K562 (cell line): ENCODE measurements around the gene TMEM205. TPM values are rescaled to one million over a fixed set of nuclear protein-coding genes. Genes with fewer than 3 reads are reported as not detected.

Source experiments
- BCL6 ChIP-seq: fragments of 250-450 bp; sonication (Bioruptor Pico); IDR thresholded peaks from 2 replicates; pipeline ENCODE4 v1.4.0; 2020
- CBFB ChIP-seq: sonication (generic); formaldehyde crosslinking; IDR thresholded peaks from 2 replicates; pipeline ENCODE4 v1.4.0; 2020; ENCODE audit warnings: mild to moderate bottlenecking, missing genetic modification reagents
- CREBBP ChIP-seq: IDR thresholded peaks from one replicate; pipeline ENCODE4 v1.6.1; 2012; ENCODE audit warnings: low read depth, mild to moderate bottlenecking, control low read depth, inconsistent platforms, low read length
- E2F5 ChIP-seq: sonication (generic); formaldehyde crosslinking; IDR thresholded peaks from 2 replicates; pipeline ENCODE4 v1.8.0; 2022; ENCODE audit warnings: mild to moderate bottlenecking, missing genetic modification reagents
- ESRRB ChIP-seq: fragments of 250-450 bp; sonication (Bioruptor Pico); IDR thresholded peaks from 2 replicates; pipeline ENCODE4 v1.5.0; 2020; ENCODE audit warnings: mild to moderate bottlenecking, moderate library complexity, borderline replicate concordance
- GATAD2B ChIP-seq: fragments of 450-650 bp; IDR thresholded peaks from 2 replicates; pipeline ENCODE4 v1.6.1; 2017; ENCODE audit warnings: mild to moderate bottlenecking, borderline replicate concordance
- GTF2B ChIP-seq: IDR thresholded peaks from 2 replicates; pipeline ENCODE4 v1.6.1; 2011; ENCODE audit not compliant: insufficient read length; ENCODE audit errors: extremely low read depth
- HDAC8 ChIP-seq: fragments of 450-650 bp; IDR thresholded peaks from 2 replicates; pipeline ENCODE4 v1.6.1; 2016; ENCODE audit warnings: mild to moderate bottlenecking, missing genetic modification characterization, moderate library complexity, missing compliant biosample characterization
- JUNB ChIP-seq: fragments of 450-650 bp; formaldehyde crosslinking; conservative IDR thresholded peaks from 2 replicates; pipeline ENCODE4 v1.4.0; 2020; ENCODE audit warnings: mild to moderate bottlenecking
- MYC ChIP-seq, 2 experiments: fragments of 250-450 bp in 1 of 2; sonication (Bioruptor Pico) in 1 of 2; IDR thresholded peaks; 2 replicates each; pipeline versions ENCODE4 v1.5.1 to v1.6.1; 2012 to 2021; ENCODE audit warnings: low read depth in 2 of 2, borderline replicate concordance in 1 of 2, improper control_type of control experiment in 1 of 2, low read length in 1 of 2, mild to moderate bottlenecking in 1 of 2, moderate library complexity in 1 of 2
- NBN ChIP-seq: fragments of 450-650 bp; IDR thresholded peaks from 2 replicates; pipeline ENCODE4 v1.6.1; 2016; ENCODE audit warnings: low read depth, mild to moderate bottlenecking
- SMAD1 ChIP-seq: fragments of 150-350 bp; IDR thresholded peaks from 2 replicates; pipeline ENCODE4 v1.6.1; 2014; ENCODE audit warnings: low read length, low read depth; ENCODE audit not compliant: partially characterized antibody
- SMC3 ChIP-seq: conservative IDR thresholded peaks from 2 replicates; pipeline ENCODE4 v1.6.1; 2011; ENCODE audit warnings: low read depth, low read length, improper control_type of control experiment; ENCODE audit not compliant: insufficient read depth
- TAF9B ChIP-seq: fragments of 450-650 bp; IDR thresholded peaks from 2 replicates; pipeline ENCODE4 v1.6.1; 2018; ENCODE audit warnings: mild to moderate bottlenecking; ENCODE audit not compliant: partially characterized antibody
- TAL1 ChIP-seq: fragments of 450-650 bp; IDR thresholded peaks from 2 replicates; pipeline ENCODE4 v1.6.1; 2016; ENCODE audit warnings: mild to moderate bottlenecking
- THRAP3 ChIP-seq: fragments of 450-650 bp; IDR thresholded peaks from 2 replicates; pipeline ENCODE4 v1.6.1; 2016; ENCODE audit warnings: mild to moderate bottlenecking, inconsistent platforms, borderline replicate concordance
- TRIM25 ChIP-seq: fragments of 450-650 bp; IDR thresholded peaks from 2 replicates; pipeline ENCODE4 v1.7.0; 2016; ENCODE audit warnings: borderline replicate concordance
- ZBTB34 ChIP-seq: fragments of 250-450 bp; sonication (Bioruptor Pico); IDR thresholded peaks from 2 replicates; pipeline ENCODE4 v1.8.0; 2021; ENCODE audit warnings: mild to moderate bottlenecking, moderate library complexity
- ZBTB9 ChIP-seq: fragments of 450-650 bp; formaldehyde crosslinking; IDR thresholded peaks from 2 replicates; pipeline ENCODE4 v1.4.0; 2020; ENCODE audit warnings: mild to moderate bottlenecking, moderate library complexity
- ZNF134 ChIP-seq: fragments of 250-450 bp; sonication (Bioruptor Pico); conservative IDR thresholded peaks from 2 replicates; pipeline ENCODE4 v1.4.0; 2020
- ZNF23 ChIP-seq: fragments of 250-450 bp; sonication (Bioruptor Pico); IDR thresholded peaks from 2 replicates; pipeline ENCODE4 v1.4.0; 2020; ENCODE audit warnings: mild to moderate bottlenecking
- ZNF311 ChIP-seq: fragments of 250-450 bp; sonication (Bioruptor Pico); IDR thresholded peaks from 2 replicates; pipeline ENCODE4 v1.4.0; 2020; ENCODE audit warnings: mild to moderate bottlenecking, moderate library complexity
- ZNF668 ChIP-seq: fragments of 250-450 bp; sonication (Bioruptor Pico); IDR thresholded peaks from 2 replicates; pipeline ENCODE4 v1.8.0; 2022; ENCODE audit warnings: mild to moderate bottlenecking, inconsistent platforms
- polyA plus RNA-seq, 8 experiments: library from polyadenylated mRNA; depleted of rRNA in 4 of 8; stranded (reverse) in 5 of 8; unstranded in 3 of 8; fragments of >200 nt; fragmentation: Nextera tagmentation in 2 of 8; fragmentation: Illumina TruSeq in 1 of 8; extraction: Ambion mirVana in 2 of 8; extraction: Trizol in 1 of 8; gene quantifications; 2 replicates each; pipeline versions ENCODE4 v1.2.1 to v1.2.3, GENCODE V29; 2011 to 2014; ENCODE audit warnings: inconsistent platforms in 1 of 8, missing spikeins in 1 of 8
- total RNA-seq, 7 experiments: library from RNA; depleted of rRNA in 6 of 7; stranded (reverse); fragments of >200 nt in 6 of 7; fragmentation: Illumina TruSeq in 2 of 7; extraction: Trizol in 2 of 7; gene quantifications; 2 replicates each; pipeline versions ENCODE4 v1.2.1 to v1.2.3, GENCODE V29; 2011 to 2021; ENCODE audit warnings: low replicate concordance in 1 of 7

TMEM205 gene
- total and polyA plus RNA-seq, 9 of the 15 experiments (the other 6 are each of a cell fraction or from before 2014, with no cell fraction given), result 21.3 to 81.5 (median 44.1) TPM

GRCh38 chr19:11374433-11375142, 28.5 kb upstream of the TMEM205 start, which contains the start of gene SWSAP1 (continued):
- TF ChIP-seq E2F5 (CRISPR knock-in tag), result peak; percentile 82; the same call in 1 of the 2 replicates
- TF ChIP-seq ESRRB, result no peak
- no peak for TF ChIP-seq GTF2B
- 0 out of 2 replicates have a peak, but pooled peaks have one; percentile 59 for TF ChIP-seq HDAC8 (tag)
- TF ChIP-seq MYC (IDR thresholded peaks at IDR 0.05; ENCODE audit: low read depth, low read length), result peak; percentile 89
- TF ChIP-seq MYC (CRISPR knock-in tag; IDR thresholded peaks at IDR 0.05; ENCODE audit: borderline replicate concordance, low read depth), result 0 out of 2 replicates have a peak, but pooled peaks have one; percentile 57
- no peak for TF ChIP-seq TAL1
- TF ChIP-seq ZBTB34 (CRISPR knock-in tag), result no peak
- no peak for TF ChIP-seq THRAP3
- TF ChIP-seq ZNF23, result peak; percentile 45; the same call in 1 of the 2 replicates
- TF ChIP-seq ZNF668 (CRISPR knock-in tag), result no peak
- TF ChIP-seq SMC3, result no peak
- no peak for TF ChIP-seq GATAD2B
- TF ChIP-seq SMAD1, result peak; percentile 14
- no peak for TF ChIP-seq TRIM25
- TF ChIP-seq ZNF134 (CRISPR knock-in tag), result no peak; the same call in 1 of the 2 replicates
- no peak for TF ChIP-seq CREBBP
- peak; percentile 90 for TF ChIP-seq ZBTB9 (CRISPR knock-in tag)
- 0 out of 2 replicates have a peak, but pooled peaks have one; percentile 11 for TF ChIP-seq NBN
- TF ChIP-seq JUNB (CRISPR knock-in tag), result no peak
- TF ChIP-seq BCL6 (CRISPR knock-in tag), result no peak
- TF ChIP-seq TAF9B, result no peak
- no peak for TF ChIP-seq ZNF311 (CRISPR knock-in tag)
- TF ChIP-seq CBFB (CRISPR knock-in tag), result no peak
